Measurements from ENCODE around the gene DMD.

The DMD gene

GRCh38 chrX:31165241-31166035 lies 2045.9 kb downstream of the DMD start:
- no peaks in the 10 kb centered on the region for H3K79me2 ChIP-seq (ENCODE audit: insufficient read depth, low read length)
- H3K9me3 ChIP-seq (ENCODE audit: insufficient read depth, low read length, severe bottlenecking), result no peaks in the 10 kb centered on the region
- H4K20me1 ChIP-seq (ENCODE audit: insufficient read depth, low read length), result no peaks in the 10 kb centered on the region
- ATAC-seq (ENCODE audit: insufficient read depth, low read depth) (no peak), DNase-seq (no peak)
- no peaks in the 10 kb centered on the region for H3K4me1 ChIP-seq (ENCODE audit: insufficient read depth, low read length)
- no peak for TF ChIP-seq CTCF (IDR thresholded peaks at IDR 0.05; ENCODE audit: borderline replicate concordance, extremely low read depth, low read length, poor library complexity, severe bottlenecking)
- no peak for TF ChIP-seq EZH2 (IDR thresholded peaks at IDR 0.05; ENCODE audit: borderline replicate concordance, low read depth, low read length, severe bottlenecking)
- H3K27ac ChIP-seq (ENCODE audit: low read length), result no peak overlapping the region
- no peaks in the 10 kb centered on the region for H3K36me3 ChIP-seq (ENCODE audit: insufficient read depth, low read length)
- H3K27me3 ChIP-seq (ENCODE audit: insufficient read depth, low read length, poor library complexity), result no peaks in the 10 kb centered on the region
- no peak overlapping the region for H3K9ac ChIP-seq (ENCODE audit: low read depth, low read length)
- H2AFZ ChIP-seq (ENCODE audit: low read depth, low read length), result no peak overlapping the region
- no peak overlapping the region for H3K4me3 ChIP-seq (ENCODE audit: low read depth in 1 of 2, low read length in 2 of 2)
- H3K4me2 ChIP-seq (ENCODE audit: insufficient read depth, low read length), result no peak overlapping the region

- no peaks in the 10 kb centered on the region for H3K4me1 ChIP-seq (ENCODE audit: insufficient read depth, low read length)
- no peak overlapping the region for H3K4me2 ChIP-seq (ENCODE audit: insufficient read depth, low read length)
- H3K27ac ChIP-seq (ENCODE audit: low read length), result no peak overlapping the region
- no peak overlapping the region for H2AFZ ChIP-seq (ENCODE audit: low read depth, low read length)
- no peaks in the 10 kb centered on the region for H3K36me3 ChIP-seq (ENCODE audit: insufficient read depth, low read length)
- H3K9me3 ChIP-seq (ENCODE audit: insufficient read depth, low read length, severe bottlenecking), result no peaks in the 10 kb centered on the region
- H3K4me3 ChIP-seq (ENCODE audit: low read depth in 1 of 2, low read length in 2 of 2), result no peak overlapping the region
- ATAC-seq (ENCODE audit: insufficient read depth, low read depth), result no peak
- TF ChIP-seq CTCF (IDR thresholded peaks at IDR 0.05; ENCODE audit: borderline replicate concordance, extremely low read depth, low read length, poor library complexity, severe bottlenecking) (no peak), EZH2 (IDR thresholded peaks at IDR 0.05; ENCODE audit: borderline replicate concordance, low read depth, low read length, severe bottlenecking) (no peak)
- H3K9ac ChIP-seq (ENCODE audit: low read depth, low read length), result no peak overlapping the region
- H3K79me2 ChIP-seq (ENCODE audit: insufficient read depth, low read length), result no peaks in the 10 kb centered on the region
- H4K20me1 ChIP-seq (ENCODE audit: insufficient read depth, low read length), result no peaks in the 10 kb centered on the region
- no peaks in the 10 kb centered on the region for H3K27me3 ChIP-seq (ENCODE audit: insufficient read depth, low read length, poor library complexity)
- no peak for DNase-seq
Measured at GRCh38 chrX:31154946-31155345, 2056.4 kb downstream of the DMD start.

GRCh38 chrX:31153475-31154047 lies 2057.8 kb downstream of the DMD start:
- H3K27ac ChIP-seq (ENCODE audit: low read length), result no peak overlapping the region
- ATAC-seq (ENCODE audit: insufficient read depth, low read depth), result no peak
- DNase-seq, result no peak

More at GRCh38 chrX:31153475-31154047, 2057.8 kb downstream of the DMD start:
- TF ChIP-seq EZH2 (IDR thresholded peaks at IDR 0.05; ENCODE audit: borderline replicate concordance, low read depth, low read length, severe bottlenecking) (no peak), CTCF (IDR thresholded peaks at IDR 0.05; ENCODE audit: borderline replicate concordance, extremely low read depth, low read length, poor library complexity, severe bottlenecking) (no peak)
- Histone ChIP-seq H2AFZ (ENCODE audit: low read depth, low read length) (no peak overlapping the region), H4K20me1 (ENCODE audit: insufficient read depth, low read length) (no peaks in the 10 kb centered on the region), H3K4me3 (ENCODE audit: low read depth in 1 of 2, low read length in 2 of 2) (no peak overlapping the region), H3K9me3 (ENCODE audit: insufficient read depth, low read length, severe bottlenecking) (no peaks in the 10 kb centered on the region), H3K27me3 (ENCODE audit: insufficient read depth, low read length, poor library complexity) (no peaks in the 10 kb centered on the region), H3K4me2 (ENCODE audit: insufficient read depth, low read length) (no peak overlapping the region), H3K4me1 (ENCODE audit: insufficient read depth, low read length) (no peaks in the 10 kb centered on the region), H3K79me2 (ENCODE audit: insufficient read depth, low read length) (no peaks in the 10 kb centered on the region), H3K9ac (ENCODE audit: low read depth, low read length) (no peak overlapping the region), H3K36me3 (ENCODE audit: insufficient read depth, low read length) (no peaks in the 10 kb centered on the region)

All from DND-41 (cell line).